ENCODE data around the gene HDAC5. TPM values are rescaled to one million over a fixed set of nuclear protein-coding genes. Genes with fewer than 3 reads are reported as not detected.
A peak's percentile ranks its signal among the peaks of the same experiment; 100 is the strongest.

HDAC5 gene
- total RNA-seq, 3 donors from 2014 or later (not counting 1 experiment from before 2014, with no cell fraction given), result 79.2 to 100 (median 91.9) TPM

DNA sequence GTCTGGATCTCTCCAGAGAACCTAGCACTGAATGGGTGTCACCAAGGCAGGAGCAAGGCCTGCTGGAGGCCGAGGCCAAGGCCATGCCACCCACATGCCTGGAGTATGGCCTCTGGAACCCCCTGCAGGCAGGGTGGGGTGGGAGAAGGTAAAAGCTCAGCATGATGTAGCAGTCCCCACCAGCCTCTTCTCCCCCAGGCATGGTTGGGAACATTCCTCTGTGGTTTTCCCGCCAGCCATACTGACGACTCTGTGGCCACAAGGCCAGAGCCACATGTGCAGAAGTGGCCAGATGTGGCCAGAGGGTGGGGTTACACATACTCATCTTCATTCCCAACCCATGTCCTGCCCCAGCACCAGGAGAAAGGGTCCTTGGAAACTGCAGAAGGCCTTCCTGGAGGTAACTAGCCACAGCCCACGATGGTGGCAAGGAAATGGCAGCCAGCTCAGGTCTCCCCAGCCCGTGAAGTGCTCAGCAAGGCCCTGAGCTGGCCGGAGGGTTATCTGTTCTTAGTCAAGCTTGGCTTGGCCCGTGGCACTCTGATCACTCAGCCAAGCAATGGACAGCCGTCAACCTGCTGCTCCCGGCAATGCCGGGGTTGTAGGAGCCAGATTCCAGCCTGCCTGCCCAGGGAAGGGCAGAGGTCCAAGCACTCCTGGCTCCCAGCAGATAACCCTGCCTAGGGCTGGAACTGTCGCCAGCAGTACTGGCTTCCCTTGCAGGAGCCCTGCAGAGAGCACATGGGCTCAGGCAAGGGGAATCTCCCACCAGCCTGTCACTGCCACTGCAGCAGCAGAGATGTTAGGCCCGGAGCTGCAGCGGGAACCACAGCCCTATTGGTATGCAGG is 26.1 kb downstream of the HDAC5 start:
- DNase-seq (no peak), ATAC-seq (peak in 2 of 3 donors; percentile 12 to 14)
- H3K27me3 Mint-ChIP-seq (ENCODE audit: low read depth in 2 of 2), result no peaks in the 10 kb centered on the region

DNA sequence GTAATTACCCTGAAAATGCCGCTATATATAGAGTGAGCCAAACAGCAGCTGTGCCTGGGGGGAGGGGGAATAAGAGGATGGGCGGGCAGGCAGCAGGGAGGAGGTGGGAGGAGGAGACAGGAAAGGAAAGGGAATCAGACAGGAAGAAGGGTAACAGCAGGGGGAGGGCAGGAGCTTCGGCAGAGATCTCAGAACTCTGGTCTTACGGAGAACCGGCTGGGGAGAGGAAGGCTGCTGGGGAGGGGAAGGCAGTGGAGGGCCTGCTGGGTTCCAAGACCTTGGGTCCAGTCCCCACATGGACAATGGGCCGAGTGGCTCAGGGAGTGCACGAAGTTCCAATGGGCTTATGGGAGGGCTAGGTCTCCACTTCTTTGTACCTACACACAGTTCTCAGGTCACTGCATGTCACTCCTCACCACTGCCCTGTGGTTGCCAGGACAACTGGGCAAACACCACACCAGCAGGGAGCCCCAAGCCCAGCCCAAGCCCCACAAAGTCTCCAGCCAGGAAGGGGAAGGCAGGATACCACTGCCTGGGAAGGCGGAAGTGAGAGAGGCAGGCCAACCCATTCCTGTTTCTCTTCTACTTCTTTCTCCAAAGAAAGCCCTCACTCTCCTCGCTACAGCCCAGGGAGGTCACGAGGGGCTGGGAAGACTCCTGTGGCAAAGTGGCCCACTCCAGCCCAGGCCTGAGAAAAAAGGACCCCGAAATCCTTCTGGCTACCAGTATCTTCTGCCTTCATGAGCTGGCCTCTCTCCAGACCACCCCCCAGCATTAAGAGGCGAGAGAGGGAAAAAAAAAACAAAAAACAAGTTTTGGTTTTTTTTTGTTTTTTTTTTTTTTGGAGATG is 27.6 kb downstream of the HDAC5 start:
- Histone ChIP-seq H3K4me1 (ENCODE audit: control insufficient read depth, insufficient read depth, low read length) (peaks cover 30% of the 10 kb centered on the region), H3K27me3 (ENCODE audit: control insufficient read depth, insufficient read depth, low read length) (no peaks in the 10 kb centered on the region), H3K27ac (ENCODE audit: low read length) (no peak overlapping the region), H3K36me3 (ENCODE audit: control insufficient read depth, insufficient read depth, low read length) (peaks cover 22% of the 10 kb centered on the region), H3K9me3 (ENCODE audit: control insufficient read depth, insufficient read depth, low read length) (no peaks in the 10 kb centered on the region), H3K4me3 (ENCODE audit: low read length) (no peak overlapping the region)
- intact Hi-C loops (cut with micrococcal nuclease), result no loop called here
- TF ChIP-seq, protein P1, sequence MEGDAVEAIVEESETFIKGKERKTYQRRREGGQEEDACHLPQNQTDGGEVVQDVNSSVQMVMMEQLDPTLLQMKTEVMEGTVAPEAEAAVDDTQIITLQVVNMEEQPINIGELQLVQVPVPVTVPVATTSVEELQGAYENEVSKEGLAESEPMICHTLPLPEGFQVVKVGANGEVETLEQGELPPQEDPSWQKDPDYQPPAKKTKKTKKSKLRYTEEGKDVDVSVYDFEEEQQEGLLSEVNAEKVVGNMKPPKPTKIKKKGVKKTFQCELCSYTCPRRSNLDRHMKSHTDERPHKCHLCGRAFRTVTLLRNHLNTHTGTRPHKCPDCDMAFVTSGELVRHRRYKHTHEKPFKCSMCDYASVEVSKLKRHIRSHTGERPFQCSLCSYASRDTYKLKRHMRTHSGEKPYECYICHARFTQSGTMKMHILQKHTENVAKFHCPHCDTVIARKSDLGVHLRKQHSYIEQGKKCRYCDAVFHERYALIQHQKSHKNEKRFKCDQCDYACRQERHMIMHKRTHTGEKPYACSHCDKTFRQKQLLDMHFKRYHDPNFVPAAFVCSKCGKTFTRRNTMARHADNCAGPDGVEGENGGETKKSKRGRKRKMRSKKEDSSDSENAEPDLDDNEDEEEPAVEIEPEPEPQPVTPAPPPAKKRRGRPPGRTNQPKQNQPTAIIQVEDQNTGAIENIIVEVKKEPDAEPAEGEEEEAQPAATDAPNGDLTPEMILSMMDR (IDR thresholded peaks at IDR 0.05), result no peak
- H3K4me3 Mint-ChIP-seq, result no peak overlapping the region
- no peaks in the 10 kb centered on the region for H3K27me3 Mint-ChIP-seq (ENCODE audit: low read depth in 2 of 2)
- DNase-seq (no peak), ATAC-seq (peak in 1 of 3 donors; percentile 23)
- peaks cover 5 to 24% of the 10 kb centered on the region in 2 donors for H3K4me1 Mint-ChIP-seq
- WGBS (ENCODE audit: insufficient coverage), result 33% methylated on average over 11 of the region's 12 CpGs
- no peaks in the 10 kb centered on the region for H3K9me3 Mint-ChIP-seq
- no peak overlapping the region for H3K27ac Mint-ChIP-seq
- no peaks in the 10 kb centered on the region for H3K36me3 Mint-ChIP-seq

More for the DNA sequence above, 26.1 kb downstream of the HDAC5 start:
- Mint-ChIP-seq H3K9me3 (no peaks in the 10 kb centered on the region), H3K36me3 (no peaks in the 10 kb centered on the region), H3K27ac (peak overlapping the region in 1 of 2 donors; percentile 16), H3K4me3 (no peak overlapping the region), H3K4me1 (peaks cover 5 to 20% of the 10 kb centered on the region in 2 donors)
- no peak overlapping the region for H3K27ac ChIP-seq (ENCODE audit: low read length)
- TF ChIP-seq, protein P1 (IDR thresholded peaks at IDR 0.05), result no peak
- intact Hi-C loops (cut with micrococcal nuclease), result no loop called here
- H3K4me3 ChIP-seq (ENCODE audit: low read length), result no peak overlapping the region
- H3K9me3 ChIP-seq (ENCODE audit: control insufficient read depth, insufficient read depth, low read length), result no peaks in the 10 kb centered on the region
- H3K4me1 ChIP-seq (ENCODE audit: control insufficient read depth, insufficient read depth, low read length), result peaks cover 30% of the 10 kb centered on the region
- H3K27me3 ChIP-seq (ENCODE audit: control insufficient read depth, insufficient read depth, low read length), result no peaks in the 10 kb centered on the region
- peaks cover 8% of the 10 kb centered on the region for H3K36me3 ChIP-seq (ENCODE audit: control insufficient read depth, insufficient read depth, low read length)
- 80% methylated on average over 13 of the region's 13 CpGs for WGBS (ENCODE audit: insufficient coverage)

DNA sequence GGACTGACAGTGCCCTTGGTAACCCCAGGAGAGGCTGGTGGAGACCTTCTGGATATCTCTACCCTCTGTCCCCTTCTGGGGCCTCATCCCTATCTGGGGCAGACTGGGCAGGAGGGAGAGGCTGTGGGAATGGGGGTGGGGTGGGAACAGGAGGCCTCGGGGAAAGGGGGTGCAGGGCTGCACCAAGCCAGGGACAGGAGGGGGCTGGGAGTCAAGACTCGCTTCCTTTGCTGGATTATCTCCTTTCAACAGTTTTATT is 28.1 kb downstream of the HDAC5 start:
- H3K4me3 Mint-ChIP-seq, result no peak overlapping the region
- WGBS (ENCODE audit: insufficient coverage), result 32% methylated on average over 2 of the region's 2 CpGs
- DNase-seq (no peak), ATAC-seq (no peak)
- no peak overlapping the region for H3K27ac ChIP-seq (ENCODE audit: low read length)
- H3K4me3 ChIP-seq (ENCODE audit: low read length), result no peak overlapping the region
- peaks cover 5 to 24% of the 10 kb centered on the region in 2 donors for H3K4me1 Mint-ChIP-seq
- H3K27me3 ChIP-seq (ENCODE audit: control insufficient read depth, insufficient read depth, low read length), result no peaks in the 10 kb centered on the region
- H3K27ac Mint-ChIP-seq, result no peak overlapping the region
- H3K4me1 ChIP-seq (ENCODE audit: control insufficient read depth, insufficient read depth, low read length), result peaks cover 30% of the 10 kb centered on the region
- no peaks in the 10 kb centered on the region for H3K36me3 Mint-ChIP-seq
- H3K9me3 Mint-ChIP-seq, result no peaks in the 10 kb centered on the region
- H3K9me3 ChIP-seq (ENCODE audit: control insufficient read depth, insufficient read depth, low read length), result no peaks in the 10 kb centered on the region
- peaks cover 23% of the 10 kb centered on the region for H3K36me3 ChIP-seq (ENCODE audit: control insufficient read depth, insufficient read depth, low read length)
- TF ChIP-seq, protein P1 (IDR thresholded peaks at IDR 0.05), result no peak
- intact Hi-C loops (cut with micrococcal nuclease), result no loop called here
- no peaks in the 10 kb centered on the region for H3K27me3 Mint-ChIP-seq (ENCODE audit: low read depth in 2 of 2)

All from natural killer cell (primary cell).